Body of pancreas (tissue), 4 donors: Measurements from ENCODE around the gene MRTFB.

Experiments used
- CTCF ChIP-seq, 7 experiments: fragments of 450-650 bp in 4 of 7; fragments of 200-600 bp in 3 of 7; sonication (generic) in 3 of 7; IDR thresholded peaks; one replicate each; pipeline ENCODE4 v1.5.1; 2016 to 2019; ENCODE audit warnings: antibody characterized with exemption in 7 of 7
- POLR2A ChIP-seq, 3 donors: fragments of 450-650 bp; IDR thresholded peaks; one replicate each; pipeline ENCODE4 v1.6.1; 2016; ENCODE audit warnings: antibody characterized with exemption in 3 of 3, mild to moderate bottlenecking in 2 of 3

GRCh38 chr16:14131774-14132695, 60.9 kb downstream of the MRTFB start:
- TF ChIP-seq POLR2A (IDR thresholded peaks at IDR 0.05) = no peak
- no peak for TF ChIP-seq CTCF (IDR thresholded peaks at IDR 0.05)
